K562 (cell line): ENCODE measurements around the gene KARS1. TPM values are rescaled to one million over a fixed set of nuclear protein-coding genes. Genes with fewer than 3 reads are reported as not detected.

ENCODE experiments used
- ARID1B ChIP-seq: fragments of 450-650 bp; IDR thresholded peaks from 2 replicates; pipeline ENCODE4 v1.6.1; 2016; ENCODE audit warnings: antibody characterized with exemption, mild to moderate bottlenecking, inconsistent platforms
- BRF1 ChIP-seq: IDR thresholded peaks from 3 replicates; pipeline ENCODE4 v1.6.1; 2011; ENCODE audit warnings: borderline replicate concordance, mild to moderate bottlenecking; ENCODE audit not compliant: insufficient read length; ENCODE audit errors: extremely low read depth
- FOXJ2 ChIP-seq: fragments of 200-800 bp; sonication (Bioruptor generic); IDR thresholded peaks from 2 replicates; pipeline ENCODE4 v1.6.1; 2016; ENCODE audit warnings: missing genetic modification characterization, missing compliant biosample characterization
- HDAC2 ChIP-seq: fragments of 450-650 bp; IDR thresholded peaks from 2 replicates; pipeline ENCODE4 v1.6.1; 2016; ENCODE audit warnings: mild to moderate bottlenecking
- JUND ChIP-seq, 2 experiments: IDR thresholded peaks; 2 replicates in 1 of 2; 3 replicates in 1 of 2; pipeline ENCODE4 v1.6.1; 2011; ENCODE audit warnings: borderline replicate concordance in 2 of 2, low read depth in 2 of 2, low read length in 2 of 2, improper control_type of control experiment in 1 of 2, missing biosample characterization in 1 of 2, missing genetic modification characterization in 1 of 2, missing genetic modification reagents in 1 of 2
- KLF1 ChIP-seq: fragments of 450-650 bp; IDR thresholded peaks from 2 replicates; pipeline ENCODE4 v1.6.1; 2016; ENCODE audit warnings: missing genetic modification characterization, missing compliant biosample characterization
- POLR2B ChIP-seq: fragments of 450-650 bp; IDR thresholded peaks from 2 replicates; pipeline ENCODE4 v1.6.1; 2018; ENCODE audit warnings: low read depth; ENCODE audit not compliant: partially characterized antibody
- RBM14 ChIP-seq: fragments of 200-400 bp; formaldehyde crosslinking; IDR thresholded peaks from 2 replicates; pipeline ENCODE4 v1.6.1; 2018; ENCODE audit warnings: low read depth, mild to moderate bottlenecking, low read length, moderate library complexity, borderline replicate concordance; ENCODE audit not compliant: insufficient read depth
- SMAD4 ChIP-seq: fragments of 250-450 bp; sonication (Bioruptor Pico); conservative IDR thresholded peaks from 2 replicates; pipeline ENCODE4 v1.8.0; 2021; ENCODE audit warnings: inconsistent platforms, mild to moderate bottlenecking, moderate library complexity
- SRF ChIP-seq, 2 experiments: fragments of 250-450, 450-650 bp in 1 of 2; sonication (Bioruptor Pico) in 1 of 2; sonication (generic) in 1 of 2; formaldehyde crosslinking; IDR thresholded peaks; 2 replicates each; pipeline versions ENCODE4 v1.5.0 to v1.5.1; 2020 to 2022; ENCODE audit warnings: mild to moderate bottlenecking in 1 of 2, missing genetic modification reagents in 1 of 2
- SRSF1 ChIP-seq: fragments of 200-400 bp; formaldehyde crosslinking; IDR thresholded peaks from 2 replicates; pipeline ENCODE4 v1.6.1; 2017; ENCODE audit warnings: mild to moderate bottlenecking, low read depth, low read length, moderate library complexity
- TEAD4 ChIP-seq, 2 experiments: sonication (generic) in 1 of 2; formaldehyde crosslinking in 1 of 2; IDR thresholded peaks; 2 replicates each; pipeline versions ENCODE4 v1.6.1 to v1.8.0; 2012 to 2022; ENCODE audit warnings: borderline replicate concordance in 1 of 2, inconsistent platforms in 1 of 2, low read length in 1 of 2, mild to moderate bottlenecking in 1 of 2, missing genetic modification reagents in 1 of 2
- TSC22D4 ChIP-seq: fragments of 450-650 bp; IDR thresholded peaks from 2 replicates; pipeline ENCODE4 v1.6.1; 2016; ENCODE audit warnings: missing genetic modification characterization, missing biosample characterization, control low read depth
- ZKSCAN3 ChIP-seq: fragments of 250-450 bp; sonication (Bioruptor Pico); IDR thresholded peaks from 2 replicates; pipeline ENCODE4 v1.4.0; 2020
- ZNF263 ChIP-seq: sonication (generic); formaldehyde crosslinking; IDR thresholded peaks from 2 replicates; pipeline ENCODE4 v1.8.0; 2022; ENCODE audit warnings: mild to moderate bottlenecking, missing genetic modification reagents, borderline replicate concordance
- ZNF766 ChIP-seq: fragments of 200-800 bp; sonication (Bioruptor generic); conservative IDR thresholded peaks from 2 replicates; pipeline ENCODE4 v1.6.1; 2016; ENCODE audit warnings: missing genetic modification characterization, missing compliant biosample characterization
- polyA plus RNA-seq, 8 experiments: library from polyadenylated mRNA; depleted of rRNA in 4 of 8; stranded (reverse) in 5 of 8; unstranded in 3 of 8; fragments of >200 nt; fragmentation: Nextera tagmentation in 2 of 8; fragmentation: Illumina TruSeq in 1 of 8; extraction: Ambion mirVana in 2 of 8; extraction: Trizol in 1 of 8; gene quantifications; 2 replicates each; pipeline versions ENCODE4 v1.2.1 to v1.2.3, GENCODE V29; 2011 to 2014; ENCODE audit warnings: inconsistent platforms in 1 of 8, missing spikeins in 1 of 8
- total RNA-seq, 7 experiments: library from RNA; depleted of rRNA in 6 of 7; stranded (reverse); fragments of >200 nt in 6 of 7; fragmentation: Illumina TruSeq in 2 of 7; extraction: Trizol in 2 of 7; gene quantifications; 2 replicates each; pipeline versions ENCODE4 v1.2.1 to v1.2.3, GENCODE V29; 2011 to 2021; ENCODE audit warnings: low replicate concordance in 1 of 7
- TF ChIP-seq, protein P1 (sequence below): fragments of 250-450 bp; sonication (Bioruptor Pico); IDR thresholded peaks from 2 replicates; pipeline ENCODE4 v1.4.0; 2020; ENCODE audit warnings: mild to moderate bottlenecking
- TF ChIP-seq, protein P2 (sequence below): fragments of 450-650 bp; IDR thresholded peaks from 2 replicates; pipeline ENCODE4 v1.7.0; 2016; ENCODE audit warnings: borderline replicate concordance
- TF ChIP-seq, protein P3 (sequence below): fragments of 200-800 bp; sonication (Bioruptor generic); IDR thresholded peaks from 2 replicates; pipeline ENCODE4 v1.6.1; 2017; ENCODE audit warnings: missing genetic modification characterization, missing compliant biosample characterization
- TF ChIP-seq, protein P4 (sequence below): sonication (generic); formaldehyde crosslinking; IDR thresholded peaks from 2 replicates; pipeline ENCODE4 v1.5.0; 2020; ENCODE audit warnings: missing genetic modification reagents

The KARS1 gene
- total and polyA plus RNA-seq, 9 of the 15 experiments (the other 6 are each of a cell fraction or from before 2014, with no cell fraction given), result 223 to 386 (median 304) TPM

DNA sequence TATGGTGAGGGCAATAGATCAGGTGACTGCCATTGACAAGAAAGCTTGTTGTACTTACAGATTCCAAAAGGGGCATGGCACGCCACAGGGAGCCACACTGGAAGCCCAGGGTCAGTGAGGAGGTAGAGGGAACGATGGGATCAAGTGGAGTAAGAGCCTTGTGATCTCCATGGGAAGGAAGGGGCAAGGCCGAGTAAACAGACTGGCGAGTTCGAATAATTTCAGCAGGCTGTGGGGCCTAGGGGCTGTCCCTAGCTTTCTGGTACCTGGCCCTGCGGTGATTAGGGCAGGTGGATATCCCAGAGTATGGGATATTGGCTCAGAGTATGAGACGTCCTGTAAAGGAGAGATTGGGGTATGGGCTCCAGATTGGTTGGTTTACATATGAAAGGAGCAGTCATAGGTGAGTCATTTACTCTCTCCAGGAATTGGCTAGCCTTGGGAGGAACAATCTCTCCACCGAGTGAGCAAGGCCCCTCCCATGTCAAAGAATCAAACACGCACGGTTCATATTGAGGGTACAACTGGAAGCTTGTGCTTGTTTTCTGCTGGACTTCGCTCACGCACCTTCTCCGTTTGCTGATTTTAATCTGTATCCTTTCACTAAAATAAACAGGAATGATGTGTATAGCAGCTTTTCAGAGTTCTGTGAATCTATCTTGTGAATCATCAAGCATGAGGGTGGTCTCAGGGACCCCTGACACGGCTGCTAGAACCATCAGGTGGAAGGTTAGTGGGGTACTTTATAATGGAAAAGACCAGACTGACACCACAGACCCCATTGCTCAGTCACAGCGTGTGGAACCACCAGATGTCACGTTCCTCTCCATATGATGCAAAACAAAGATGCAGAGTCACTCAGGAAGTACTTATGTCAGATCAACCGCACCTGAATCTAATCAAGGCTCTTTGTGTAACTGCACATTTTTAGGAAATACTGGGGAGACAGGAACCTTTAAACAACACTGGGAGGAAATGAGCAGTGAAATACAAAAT, 53.3 kb downstream of the KARS1 start (continued):
- peak; percentile 59 for TF ChIP-seq ARID1B
- TF ChIP-seq, protein P1, sequence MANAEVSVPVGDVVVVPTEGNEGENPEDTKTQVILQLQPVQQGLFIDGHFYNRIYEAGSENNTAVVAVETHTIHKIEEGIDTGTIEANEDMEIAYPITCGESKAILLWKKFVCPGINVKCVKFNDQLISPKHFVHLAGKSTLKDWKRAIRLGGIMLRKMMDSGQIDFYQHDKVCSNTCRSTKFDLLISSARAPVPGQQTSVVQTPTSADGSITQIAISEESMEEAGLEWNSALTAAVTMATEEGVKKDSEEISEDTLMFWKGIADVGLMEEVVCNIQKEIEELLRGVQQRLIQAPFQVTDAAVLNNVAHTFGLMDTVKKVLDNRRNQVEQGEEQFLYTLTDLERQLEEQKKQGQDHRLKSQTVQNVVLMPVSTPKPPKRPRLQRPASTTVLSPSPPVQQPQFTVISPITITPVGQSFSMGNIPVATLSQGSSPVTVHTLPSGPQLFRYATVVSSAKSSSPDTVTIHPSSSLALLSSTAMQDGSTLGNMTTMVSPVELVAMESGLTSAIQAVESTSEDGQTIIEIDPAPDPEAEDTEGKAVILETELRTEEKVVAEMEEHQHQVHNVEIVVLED (CRISPR knock-in tag), result no peak
- no peak for TF ChIP-seq TSC22D4 (tag)
- TF ChIP-seq ZNF766 (CRISPR knock-in tag), result peak; percentile 68; the same call in 1 of the 2 replicates
- TF ChIP-seq, protein P2, sequence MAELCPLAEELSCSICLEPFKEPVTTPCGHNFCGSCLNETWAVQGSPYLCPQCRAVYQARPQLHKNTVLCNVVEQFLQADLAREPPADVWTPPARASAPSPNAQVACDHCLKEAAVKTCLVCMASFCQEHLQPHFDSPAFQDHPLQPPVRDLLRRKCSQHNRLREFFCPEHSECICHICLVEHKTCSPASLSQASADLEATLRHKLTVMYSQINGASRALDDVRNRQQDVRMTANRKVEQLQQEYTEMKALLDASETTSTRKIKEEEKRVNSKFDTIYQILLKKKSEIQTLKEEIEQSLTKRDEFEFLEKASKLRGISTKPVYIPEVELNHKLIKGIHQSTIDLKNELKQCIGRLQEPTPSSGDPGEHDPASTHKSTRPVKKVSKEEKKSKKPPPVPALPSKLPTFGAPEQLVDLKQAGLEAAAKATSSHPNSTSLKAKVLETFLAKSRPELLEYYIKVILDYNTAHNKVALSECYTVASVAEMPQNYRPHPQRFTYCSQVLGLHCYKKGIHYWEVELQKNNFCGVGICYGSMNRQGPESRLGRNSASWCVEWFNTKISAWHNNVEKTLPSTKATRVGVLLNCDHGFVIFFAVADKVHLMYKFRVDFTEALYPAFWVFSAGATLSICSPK, result no peak
- TF ChIP-seq TEAD4 (IDR thresholded peaks at IDR 0.05; ENCODE audit: low read length), result peak; percentile 68
- no peak for TF ChIP-seq TEAD4 (CRISPR knock-in tag; IDR thresholded peaks at IDR 0.05; ENCODE audit: borderline replicate concordance)
- TF ChIP-seq, protein P3, sequence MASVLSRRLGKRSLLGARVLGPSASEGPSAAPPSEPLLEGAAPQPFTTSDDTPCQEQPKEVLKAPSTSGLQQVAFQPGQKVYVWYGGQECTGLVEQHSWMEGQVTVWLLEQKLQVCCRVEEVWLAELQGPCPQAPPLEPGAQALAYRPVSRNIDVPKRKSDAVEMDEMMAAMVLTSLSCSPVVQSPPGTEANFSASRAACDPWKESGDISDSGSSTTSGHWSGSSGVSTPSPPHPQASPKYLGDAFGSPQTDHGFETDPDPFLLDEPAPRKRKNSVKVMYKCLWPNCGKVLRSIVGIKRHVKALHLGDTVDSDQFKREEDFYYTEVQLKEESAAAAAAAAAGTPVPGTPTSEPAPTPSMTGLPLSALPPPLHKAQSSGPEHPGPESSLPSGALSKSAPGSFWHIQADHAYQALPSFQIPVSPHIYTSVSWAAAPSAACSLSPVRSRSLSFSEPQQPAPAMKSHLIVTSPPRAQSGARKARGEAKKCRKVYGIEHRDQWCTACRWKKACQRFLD (CRISPR knock-in tag), result peak; percentile 88; the same call in 1 of the 2 replicates
- peak; percentile 83 for TF ChIP-seq JUND (IDR thresholded peaks at IDR 0.05; ENCODE audit: borderline replicate concordance, low read depth, low read length)
- TF ChIP-seq JUND (tag; IDR thresholded peaks at IDR 0.05; ENCODE audit: borderline replicate concordance, low read depth, low read length), result peak; percentile 68; the same call in 2 of the 3 replicates
- TF ChIP-seq ZNF263 (CRISPR knock-in tag), result no peak
- TF ChIP-seq HDAC2, result peak; percentile 44
- TF ChIP-seq ZKSCAN3, result 0 out of 2 replicates have a peak, but pooled peaks have one; percentile 37
- TF ChIP-seq RBM14, result no peak
- TF ChIP-seq SRSF1, result no peak
- TF ChIP-seq POLR2B, result no peak
- no peak for TF ChIP-seq BRF1
- TF ChIP-seq, protein P4, sequence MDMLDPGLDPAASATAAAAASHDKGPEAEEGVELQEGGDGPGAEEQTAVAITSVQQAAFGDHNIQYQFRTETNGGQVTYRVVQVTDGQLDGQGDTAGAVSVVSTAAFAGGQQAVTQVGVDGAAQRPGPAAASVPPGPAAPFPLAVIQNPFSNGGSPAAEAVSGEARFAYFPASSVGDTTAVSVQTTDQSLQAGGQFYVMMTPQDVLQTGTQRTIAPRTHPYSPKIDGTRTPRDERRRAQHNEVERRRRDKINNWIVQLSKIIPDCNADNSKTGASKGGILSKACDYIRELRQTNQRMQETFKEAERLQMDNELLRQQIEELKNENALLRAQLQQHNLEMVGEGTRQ, result no peak
- no peak for TF ChIP-seq KLF1
- peak; percentile 89 for TF ChIP-seq SMAD4
- TF ChIP-seq FOXJ2, result peak; percentile 30; the same call in 1 of the 2 replicates
- no peak for TF ChIP-seq SRF (CRISPR knock-in tag; IDR thresholded peaks at IDR 0.05)
